Suprapubic skin (tissue), 4 donors: Measurements from ENCODE around the gene RPL28.

ENCODE experiments used
- POLR2A ChIP-seq, 2 donors: fragments of 450-650 bp; IDR thresholded peaks; one replicate each; pipeline ENCODE4 v1.6.1; 2017; ENCODE audit warnings: antibody characterized with exemption in 2 of 2, mild to moderate bottlenecking in 2 of 2, moderate library complexity in 2 of 2
- POLR2AphosphoS5 ChIP-seq, 3 donors: sonication (generic); formaldehyde crosslinking; IDR thresholded peaks; one replicate each; pipeline ENCODE4 v1.6.1; 2017; ENCODE audit warnings: antibody characterized with exemption in 3 of 3
- TF ChIP-seq, protein P1 (sequence below), 2 donors: fragments of 200-600 bp in 1 of 2; fragments of 450-650 bp in 1 of 2; sonication (generic) in 1 of 2; IDR thresholded peaks; one replicate each; pipeline ENCODE4 v1.5.1; 2016 to 2019; ENCODE audit warnings: antibody characterized with exemption in 2 of 2, mild to moderate bottlenecking in 1 of 2, moderate library complexity in 1 of 2

DNA sequence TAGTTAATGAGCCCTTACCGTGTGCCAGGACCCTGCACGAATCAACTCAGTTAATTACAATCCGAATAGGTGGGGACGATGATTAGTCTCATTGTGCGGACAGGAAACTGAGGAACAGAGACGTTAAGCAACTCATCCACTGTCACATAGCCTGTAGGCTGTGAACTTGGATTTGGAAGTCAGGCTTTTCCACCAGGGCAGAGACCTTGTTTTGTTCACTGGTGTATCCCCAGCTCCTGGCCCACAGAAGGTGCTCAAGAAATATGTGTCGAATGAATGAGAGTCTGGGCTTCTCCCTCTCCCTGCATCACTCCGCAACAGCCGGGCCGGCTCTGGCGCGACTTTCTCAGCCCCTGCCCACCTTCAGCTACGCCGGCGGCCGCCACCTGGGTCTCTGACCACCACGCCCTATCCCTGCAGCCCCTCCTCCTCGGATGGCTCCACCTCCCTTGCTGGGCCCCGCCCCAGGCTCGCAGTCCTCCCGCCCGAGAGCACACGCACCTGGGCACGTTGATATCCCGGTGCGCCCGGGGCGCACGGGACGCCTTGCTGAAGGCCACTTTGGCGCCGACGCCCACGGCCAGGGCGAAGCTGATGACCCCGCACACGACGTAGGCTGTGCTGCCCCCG lies 56.1 kb downstream of the RPL28 start:
- TF ChIP-seq, protein P1, sequence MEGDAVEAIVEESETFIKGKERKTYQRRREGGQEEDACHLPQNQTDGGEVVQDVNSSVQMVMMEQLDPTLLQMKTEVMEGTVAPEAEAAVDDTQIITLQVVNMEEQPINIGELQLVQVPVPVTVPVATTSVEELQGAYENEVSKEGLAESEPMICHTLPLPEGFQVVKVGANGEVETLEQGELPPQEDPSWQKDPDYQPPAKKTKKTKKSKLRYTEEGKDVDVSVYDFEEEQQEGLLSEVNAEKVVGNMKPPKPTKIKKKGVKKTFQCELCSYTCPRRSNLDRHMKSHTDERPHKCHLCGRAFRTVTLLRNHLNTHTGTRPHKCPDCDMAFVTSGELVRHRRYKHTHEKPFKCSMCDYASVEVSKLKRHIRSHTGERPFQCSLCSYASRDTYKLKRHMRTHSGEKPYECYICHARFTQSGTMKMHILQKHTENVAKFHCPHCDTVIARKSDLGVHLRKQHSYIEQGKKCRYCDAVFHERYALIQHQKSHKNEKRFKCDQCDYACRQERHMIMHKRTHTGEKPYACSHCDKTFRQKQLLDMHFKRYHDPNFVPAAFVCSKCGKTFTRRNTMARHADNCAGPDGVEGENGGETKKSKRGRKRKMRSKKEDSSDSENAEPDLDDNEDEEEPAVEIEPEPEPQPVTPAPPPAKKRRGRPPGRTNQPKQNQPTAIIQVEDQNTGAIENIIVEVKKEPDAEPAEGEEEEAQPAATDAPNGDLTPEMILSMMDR (IDR thresholded peaks at IDR 0.05) = no peak
- TF ChIP-seq POLR2AphosphoS5 (IDR thresholded peaks at IDR 0.05) = no peak
- no peak for TF ChIP-seq POLR2A (IDR thresholded peaks at IDR 0.05)
